GM18861 (cell line): ENCODE results near the gene MTG2.

Source experiments
- ATAC-seq: cut with Tn5 transposase; IDR thresholded peaks from one replicate; pipeline ENCODE4 v1.9.1; 2021; ENCODE audit not compliant: unreplicated experiment

Gene MTG2

GRCh38 chr20:62246431-62246830 lies 63.6 kb downstream of the MTG2 start:
- ATAC-seq, result no peak

- no peak for ATAC-seq
Observed at GRCh38 chr20:62246872-62247652, 64.2 kb downstream of the MTG2 start.

DNA sequence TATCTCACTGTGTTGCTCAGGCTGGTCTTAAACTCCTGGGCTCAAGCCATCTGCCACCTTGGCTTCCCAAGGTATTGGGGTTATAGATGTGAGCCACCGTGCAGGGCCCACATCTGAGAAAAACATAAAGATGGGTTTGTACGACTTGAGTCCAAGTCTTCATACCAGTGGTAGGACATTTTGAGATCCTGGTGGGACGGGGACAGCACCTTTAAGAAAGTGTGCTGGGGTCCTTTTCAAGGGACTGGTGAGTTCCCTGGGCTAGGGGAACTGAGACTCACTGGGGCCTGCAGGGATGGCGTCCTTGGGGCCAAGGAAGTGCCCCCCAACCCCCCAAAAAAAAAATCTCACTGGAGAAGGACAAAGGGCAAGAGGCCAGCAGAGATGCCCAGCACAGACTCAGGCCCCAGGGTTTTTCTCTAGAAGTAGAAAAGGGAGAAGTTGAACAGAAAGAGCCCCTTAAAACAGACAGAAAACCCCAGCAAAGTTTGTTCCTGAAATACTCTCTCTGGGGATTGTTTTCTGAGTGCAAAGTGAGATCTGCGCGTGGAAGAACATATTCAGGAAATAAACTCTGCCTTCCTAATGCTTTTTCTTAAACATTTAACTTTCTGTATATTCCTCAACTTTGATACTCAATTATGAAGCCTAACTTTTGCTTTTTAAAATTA lies 66.2 kb downstream of the MTG2 start:
- ATAC-seq, result no peak

GRCh38 chr20:62252342-62252966 lies 69.6 kb downstream of the MTG2 start:
- ATAC-seq, result no peak
